ENCODE results near the gene PLD3. TPM values are rescaled to one million over a fixed set of nuclear protein-coding genes. Genes with fewer than 3 reads are reported as not detected.
"Not testable (repeated sequence)": the region's sequence is repeated elsewhere in the genome, so short reads cannot be mapped to it uniquely, and the experiment has no call there.

Gene PLD3
- total and polyA plus RNA-seq, 11 donors: 109 to 375 (median 161) TPM

GRCh38 chr19:40369797-40370196 is 21.3 kb downstream of the PLD3 start:
- DNase-seq: no peak
- intact Hi-C loops (cut with DNase I): no loop called here
- H3K36me3 ChIP-seq: peaks cover 0 to 85% (median 80%) of the 10 kb centered on the region in 9 donors
- no peak for ATAC-seq
- H3K9me3 ChIP-seq: no peaks in the 10 kb centered on the region
- no peak overlapping the region for H3K27ac ChIP-seq
- H3K4me3 ChIP-seq: no peak overlapping the region
- no peak for TF ChIP-seq POLR2A (IDR thresholded peaks at IDR 0.05)
- TF ChIP-seq CTCF (IDR thresholded peaks at IDR 0.05): no peak
- H3K4me1 ChIP-seq: peaks cover 0 to 20% (median 3%) of the 10 kb centered on the region in 12 donors
- H3K27me3 ChIP-seq: no peaks in the 10 kb centered on the region
- 86 to 90% (median 89%) methylated on average over 10 to 12 of the region's 12 CpGs for WGBS, 4 donors

- DNase-seq; H3K27ac ChIP-seq; ATAC-seq; H3K9me3 ChIP-seq; H3K4me3 ChIP-seq; H3K27me3 ChIP-seq; intact Hi-C loops (cut with DNase I): not testable (repeated sequence)
- Histone ChIP-seq H3K36me3 (peaks cover 0 to 89% (median 84%) of the 10 kb centered on the region in 9 donors), H3K4me1 (peaks cover 0 to 15% (median 2%) of the 10 kb centered on the region in 12 donors)
- WGBS, 4 donors: 91 to 98% (median 92%) methylated on average over 3 of the region's 3 CpGs
These were observed 21.8 kb downstream of the PLD3 start for GRCh38 chr19:40370253-40370652.

- Histone ChIP-seq H3K9me3 (no peaks in the 10 kb centered on the region), H3K36me3 (peaks cover 0 to 97% (median 91%) of the 10 kb centered on the region in 9 donors), H3K27ac (no peak overlapping the region), H3K4me1 (peaks cover 0 to 6% (median 0%) of the 10 kb centered on the region in 12 donors), H3K27me3 (no peaks in the 10 kb centered on the region), H3K4me3 (no peak overlapping the region)
- intact Hi-C loops (cut with DNase I): no loop called here
- DNase-seq: no peak
- 79 to 91% (median 84%) methylated on average over 6 to 7 of the region's 7 CpGs for WGBS, 4 donors
- ATAC-seq: no peak
- no peak for TF ChIP-seq POLR2A (IDR thresholded peaks at IDR 0.05)
- TF ChIP-seq CTCF (IDR thresholded peaks at IDR 0.05): no peak
These were observed 22.7 kb downstream of the PLD3 start for GRCh38 chr19:40370997-40371801.

- intact Hi-C loops (cut with DNase I): no loop called here
- H3K27me3 ChIP-seq: no peaks in the 10 kb centered on the region
- WGBS, 4 donors: 93 to 97% (median 95%) methylated on average over 4 to 5 of the region's 5 CpGs
- no peak overlapping the region for H3K27ac ChIP-seq
- DNase-seq (no peak), ATAC-seq (peak in 1 of 4 donors; percentile 33)
- H3K4me3 ChIP-seq: no peak overlapping the region
- peaks cover 0 to 98% (median 89%) of the 10 kb centered on the region in 9 donors for H3K36me3 ChIP-seq
- H3K9me3 ChIP-seq: no peaks in the 10 kb centered on the region
- H3K4me1 ChIP-seq: peaks cover 0 to under 1% (median 0%) of the 10 kb centered on the region in 12 donors
- TF ChIP-seq POLR2A (IDR thresholded peaks at IDR 0.05) (no peak), CTCF (IDR thresholded peaks at IDR 0.05) (no peak)
These were observed 23.3 kb downstream of the PLD3 start for GRCh38 chr19:40371802-40372122.
